Natural killer cell treated with Interleukin-12 subunit alpha and Interleukin-12 subunit beta and Interleukin-15 and Interleukin-18, amount 100 ng/mL, for 72 hours (primary cell): ENCODE results near the gene TCEA2. TPM values are rescaled to one million over a fixed set of nuclear protein-coding genes. Genes with fewer than 3 reads are reported as not detected.

ENCODE experiments used
- ATAC-seq, 2 donors: fragments of 150-1000 bp; cut with Tn5 transposase in 1 of 2; sonication (Bioruptor Pico), chemical (Tn5 transposase) in 1 of 2; 2 replicates each; pipeline ENCODE4 v1.10.0; 2021
- DNase-seq: peaks from one replicate; pipeline ENCODE4 v3.0.0; 2022; ENCODE audit warnings: low spot score
- H3K27ac Mint-ChIP-seq, 2 donors: 1 replicate in 1 of 2; 2 replicates in 1 of 2; pipeline ENCODE4 v1.8.0; 2022; ENCODE audit warnings: mixed read lengths in 2 of 2, mild to moderate bottlenecking in 1 of 2, moderate library complexity in 1 of 2
- H3K27me3 Mint-ChIP-seq, 2 donors: 1 replicate in 1 of 2; 2 replicates in 1 of 2; pipeline ENCODE4 v1.8.0; 2022; ENCODE audit warnings: mixed read lengths in 2 of 2
- H3K36me3 Mint-ChIP-seq: one replicate; pipeline ENCODE4 v1.8.0; 2022; ENCODE audit warnings: mixed read lengths
- H3K4me1 Mint-ChIP-seq, 2 donors: 1 replicate in 1 of 2; 2 replicates in 1 of 2; pipeline ENCODE4 v1.8.0; 2022; ENCODE audit warnings: low read depth in 2 of 2, mixed read lengths in 2 of 2, mild to moderate bottlenecking in 1 of 2
- H3K4me3 Mint-ChIP-seq: one replicate; pipeline ENCODE4 v1.8.0; 2022; ENCODE audit warnings: mixed read lengths
- H3K9me3 Mint-ChIP-seq: 2 replicates; pipeline ENCODE4 v1.8.0; 2022; ENCODE audit warnings: mixed read lengths
- total RNA-seq, 2 donors: library from RNA; stranded (reverse); gene quantifications; one replicate each; pipeline ENCODE4 v1.2.3, GENCODE V29; 2022

TCEA2 gene
- total RNA-seq, 2 donors from 2014 or later: 23.2 to 24.1 TPM

DNA sequence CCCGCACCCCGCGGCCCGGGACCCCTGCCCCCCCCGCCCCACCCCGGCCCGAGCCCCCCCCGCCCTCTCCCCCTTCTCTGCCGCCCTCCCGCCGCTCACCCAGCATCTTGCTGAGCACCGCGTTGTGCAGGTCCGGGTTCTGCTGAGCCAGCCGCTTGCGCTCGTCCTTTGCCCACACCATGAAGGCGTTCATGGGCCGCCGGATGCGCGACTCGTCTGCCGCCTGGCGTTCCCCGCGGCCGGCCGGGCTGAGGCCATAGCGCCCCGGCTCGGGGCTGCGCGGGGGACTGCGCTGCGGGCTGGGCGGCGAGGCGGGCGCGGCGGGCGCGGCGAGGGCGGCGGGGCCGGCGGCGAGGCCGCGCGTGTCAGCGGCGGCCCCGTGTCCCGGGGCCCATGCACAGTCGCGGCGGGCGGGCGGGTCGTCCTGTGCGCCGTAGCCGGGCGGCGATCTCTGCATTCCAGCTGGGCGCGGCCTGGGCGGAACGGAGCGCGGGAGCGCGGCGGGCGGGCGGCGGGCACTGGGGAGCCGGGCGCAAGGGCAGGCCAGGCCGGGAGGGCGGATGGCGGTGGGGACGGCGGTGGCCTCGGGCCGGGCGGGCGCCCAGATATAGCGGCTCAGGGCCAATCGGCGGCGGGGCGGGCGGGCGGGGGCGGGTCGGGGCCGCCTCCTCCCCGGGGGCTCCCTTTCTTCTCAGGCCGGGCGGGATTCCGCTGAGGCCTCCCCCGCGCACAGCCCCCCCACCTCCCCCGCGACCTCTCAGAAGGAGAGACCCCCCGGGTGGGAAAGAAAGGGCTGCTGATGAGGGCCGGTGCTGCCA is 13.7 kb upstream of the TCEA2 start, which contains the start of gene SOX18:
SOX18 (minus strand) TSS at position 580 of the 818 bp plus-strand sequence; CDS start at position 457, 123 bp downstream.
- ATAC-seq: peak; percentile 41 to 55
- H3K4me3 Mint-ChIP-seq: no peak within 1 kb of the TSS
- H3K27ac Mint-ChIP-seq: no peak within 1 kb of the TSS
- H3K9me3 Mint-ChIP-seq: no peaks in the 10 kb centered on the region
- no peak for DNase-seq
- no peaks in the 10 kb centered on the region for H3K36me3 Mint-ChIP-seq
- H3K4me1 Mint-ChIP-seq: no peaks in the 10 kb centered on the region
- H3K27me3 Mint-ChIP-seq: peaks cover 23 to 24% of the 10 kb centered on the region in 2 donors

DNA sequence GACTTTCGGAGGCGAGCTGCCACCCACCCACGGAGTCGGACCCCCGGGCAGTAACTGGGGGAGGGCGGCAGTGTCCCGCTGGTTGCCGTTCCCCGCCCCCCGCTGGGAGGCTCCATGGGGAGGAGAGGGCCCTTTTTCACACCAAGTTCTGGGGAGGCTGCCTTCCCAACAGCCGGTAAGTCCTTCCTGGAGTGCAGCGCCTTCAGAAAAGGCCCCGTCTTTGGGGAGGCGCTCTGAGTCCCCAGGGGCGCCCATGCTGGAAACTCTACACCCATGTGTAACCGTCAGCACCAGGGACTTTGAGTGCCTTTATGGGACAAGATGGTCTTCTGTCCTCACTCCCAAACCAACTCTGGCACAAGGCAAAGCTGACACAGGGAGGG is 13.1 kb upstream of the TCEA2 start:
- Mint-ChIP-seq H3K4me3 (no peak overlapping the region), H3K27ac (no peak overlapping the region), H3K27me3 (peaks cover 23 to 24% of the 10 kb centered on the region in 2 donors), H3K9me3 (no peaks in the 10 kb centered on the region), H3K36me3 (no peaks in the 10 kb centered on the region), H3K4me1 (no peaks in the 10 kb centered on the region)
- ATAC-seq (no peak), DNase-seq (no peak)

DNA sequence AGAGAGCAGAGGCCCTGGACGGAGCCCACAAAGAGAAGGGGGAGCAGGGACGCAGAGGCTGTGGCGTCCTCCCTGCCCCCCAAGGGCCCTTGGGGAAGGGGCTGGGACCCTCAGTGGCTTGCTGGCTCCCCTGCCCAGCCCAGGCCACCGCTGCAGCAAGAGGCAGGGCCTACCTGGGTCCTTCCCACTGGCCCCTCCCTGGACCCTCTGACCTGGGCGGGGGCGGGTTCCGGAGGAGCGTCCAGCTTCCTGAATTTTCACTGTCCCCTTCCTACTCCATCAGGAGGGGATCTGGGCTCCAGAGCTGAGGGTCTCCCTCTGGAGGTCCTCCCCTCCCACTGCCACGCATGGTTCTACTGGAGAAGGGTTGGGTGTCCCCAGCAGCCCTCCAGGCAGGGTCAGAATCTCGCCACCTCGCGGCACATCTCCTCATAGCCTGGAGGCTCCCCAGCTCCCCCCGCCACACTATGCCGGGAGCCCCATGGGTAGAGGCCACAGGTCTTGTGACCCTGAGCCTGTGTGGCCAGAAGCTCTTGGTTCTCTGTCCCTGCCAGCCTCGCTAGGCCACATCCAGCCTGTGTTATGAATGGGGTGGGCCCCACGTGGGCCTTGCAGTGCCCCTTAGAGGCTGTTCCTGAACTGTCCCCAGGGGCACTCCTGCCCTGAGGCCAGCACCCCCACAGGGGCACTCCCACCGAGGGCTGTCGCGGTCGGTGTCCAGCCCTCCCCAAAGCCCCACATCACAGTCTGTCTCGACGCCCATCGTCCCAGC is 12.6 kb upstream of the TCEA2 start:
- no peaks in the 10 kb centered on the region for H3K9me3 Mint-ChIP-seq
- H3K4me1 Mint-ChIP-seq: peaks cover 0 to 3% of the 10 kb centered on the region in 2 donors
- DNase-seq: no peak
- H3K27me3 Mint-ChIP-seq: peaks cover 23 to 24% of the 10 kb centered on the region in 2 donors
- no peak overlapping the region for H3K4me3 Mint-ChIP-seq
- H3K27ac Mint-ChIP-seq: no peak overlapping the region
- no peaks in the 10 kb centered on the region for H3K36me3 Mint-ChIP-seq
- no peak for ATAC-seq

DNA sequence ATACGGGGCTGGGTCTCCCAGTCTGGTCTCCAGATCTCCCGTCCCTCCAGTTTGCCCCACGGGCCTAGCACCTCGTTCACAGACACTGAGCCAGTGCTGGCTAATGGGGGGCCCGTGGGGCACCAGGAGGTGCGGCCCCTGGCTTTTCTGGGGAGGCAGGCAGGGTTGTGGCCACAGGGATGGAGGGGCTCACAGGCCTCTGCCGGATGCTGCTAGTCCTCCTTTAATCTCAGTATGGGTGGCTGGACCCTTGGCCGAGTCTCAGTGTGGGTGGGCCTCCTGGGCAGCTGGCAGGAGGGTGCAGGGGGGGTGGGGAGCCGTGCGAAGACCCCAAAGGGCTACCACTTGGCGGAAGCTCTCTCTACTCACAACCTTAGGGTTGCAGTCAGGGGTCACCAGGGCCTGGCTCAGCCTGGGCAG is 12.0 kb upstream of the TCEA2 start:
- no peaks in the 10 kb centered on the region for H3K36me3 Mint-ChIP-seq
- H3K4me3 Mint-ChIP-seq: no peak overlapping the region
- H3K27me3 Mint-ChIP-seq: peaks cover 18 to 19% of the 10 kb centered on the region in 2 donors
- no peak overlapping the region for H3K27ac Mint-ChIP-seq
- no peaks in the 10 kb centered on the region for H3K9me3 Mint-ChIP-seq
- H3K4me1 Mint-ChIP-seq: peaks cover 0 to 3% of the 10 kb centered on the region in 2 donors
- DNase-seq (no peak), ATAC-seq (no peak)

DNA sequence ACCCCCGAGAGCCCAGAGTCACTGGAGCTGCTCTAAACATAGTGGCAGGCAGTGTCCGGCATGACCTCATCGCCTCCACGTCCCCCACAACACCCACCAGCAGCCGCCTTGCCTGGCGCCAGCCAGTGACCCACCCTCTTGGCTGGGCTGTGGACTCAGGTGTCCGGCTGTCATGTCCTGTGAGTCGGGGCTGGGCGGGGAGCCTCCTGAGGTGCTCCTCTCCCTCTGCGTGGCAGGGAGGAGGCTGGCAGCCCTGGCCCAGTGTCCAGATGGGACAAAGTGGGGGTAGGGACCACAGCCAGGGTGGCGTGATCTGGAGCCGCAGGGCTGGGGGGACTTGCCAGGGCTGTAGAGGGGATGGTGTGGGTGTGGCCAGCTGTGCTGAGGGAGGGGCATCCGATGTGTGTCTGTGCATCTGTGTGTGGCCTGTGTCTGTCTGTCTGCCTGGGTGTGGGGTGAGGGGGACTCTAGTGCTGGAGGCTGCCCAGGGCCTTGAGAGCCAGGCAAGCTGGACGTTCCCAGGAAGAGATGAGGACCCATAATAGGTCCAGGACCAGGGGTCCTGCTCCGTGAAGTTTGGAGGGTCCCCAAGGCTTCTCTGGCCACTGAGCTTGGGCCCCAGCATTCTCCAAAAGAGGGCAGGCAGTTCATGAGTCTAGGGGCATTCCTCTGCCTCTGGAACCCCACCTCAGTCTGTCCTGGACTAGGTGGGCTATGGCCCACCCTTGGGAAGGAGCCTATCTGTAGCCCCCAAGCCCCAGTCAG is 11.3 kb upstream of the TCEA2 start:
- Mint-ChIP-seq H3K36me3 (no peaks in the 10 kb centered on the region), H3K27ac (no peak overlapping the region), H3K4me1 (peaks cover 0 to 3% of the 10 kb centered on the region in 2 donors), H3K4me3 (no peak overlapping the region), H3K27me3 (peaks cover 11 to 13% of the 10 kb centered on the region in 2 donors), H3K9me3 (no peaks in the 10 kb centered on the region)
- ATAC-seq: no peak
- no peak for DNase-seq

DNA sequence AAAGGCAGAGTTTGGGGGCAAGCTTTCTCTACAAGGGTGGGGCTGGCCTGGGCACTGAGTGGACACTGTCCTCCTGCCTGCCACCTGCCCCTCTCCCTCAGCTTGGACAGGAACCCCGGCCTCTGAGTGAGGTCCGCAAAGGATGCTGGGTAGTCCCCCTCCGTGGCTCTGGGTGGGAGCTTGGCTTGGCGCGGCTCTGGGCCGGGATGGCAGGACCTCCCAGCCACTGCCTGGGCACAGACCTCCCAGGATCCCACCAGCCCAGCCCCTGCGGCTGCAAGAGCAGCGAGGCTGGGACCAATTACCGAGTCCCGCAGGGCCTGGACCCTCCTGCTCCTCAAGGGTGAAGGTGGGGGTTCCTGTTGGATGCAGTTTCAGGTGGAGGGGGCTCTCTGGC is 10.7 kb upstream of the TCEA2 start:
- Mint-ChIP-seq H3K36me3 (no peaks in the 10 kb centered on the region), H3K9me3 (no peaks in the 10 kb centered on the region), H3K4me1 (peaks cover 2 to 4% of the 10 kb centered on the region in 2 donors), H3K27me3 (peaks cover 6 to 10% of the 10 kb centered on the region in 2 donors), H3K27ac (no peak overlapping the region), H3K4me3 (no peak overlapping the region)
- DNase-seq: no peak
- no peak for ATAC-seq

DNA sequence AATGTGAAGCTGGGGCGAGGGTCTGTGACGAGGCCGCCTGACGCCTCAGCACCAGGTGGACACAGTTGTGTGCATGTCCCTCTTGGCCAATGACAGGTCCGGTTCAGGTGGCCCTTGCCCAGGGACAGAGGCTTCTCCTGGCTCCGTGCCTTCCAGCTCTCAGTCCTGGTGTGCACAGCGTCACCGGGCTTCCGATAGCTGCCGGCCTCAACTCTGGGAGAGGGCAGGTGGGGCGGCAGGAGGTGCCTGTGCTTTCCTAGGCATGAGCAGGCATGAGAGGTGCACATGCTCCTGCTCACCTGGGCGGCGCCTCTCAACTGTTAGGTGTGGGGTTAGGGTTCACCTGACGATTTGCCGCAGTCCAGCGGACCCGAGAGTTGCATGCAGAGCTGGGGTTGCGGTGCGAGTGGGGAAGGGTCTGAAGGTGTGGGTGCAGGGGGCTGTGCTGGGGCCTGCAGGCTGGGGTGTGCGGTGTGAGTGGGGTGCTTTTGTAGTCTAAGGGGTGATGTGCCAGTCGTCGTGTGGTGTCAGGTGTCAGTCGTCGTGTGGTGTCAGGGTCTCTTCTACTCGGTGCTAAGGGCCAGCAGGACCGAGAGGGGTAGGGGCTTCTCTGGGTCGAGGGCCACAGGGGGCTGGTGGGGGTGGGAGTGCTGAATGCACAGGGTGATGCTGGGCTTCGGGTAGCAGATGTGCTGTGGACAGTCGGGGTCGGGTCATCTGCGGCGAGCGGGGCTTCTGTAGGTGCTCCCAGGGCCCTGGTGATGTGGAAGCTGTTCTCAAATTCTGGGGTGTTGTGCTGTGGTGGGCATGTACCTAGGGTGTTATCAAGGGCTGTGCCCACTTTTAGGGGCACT is 9.8 kb upstream of the TCEA2 start:
- ATAC-seq: no peak
- Mint-ChIP-seq H3K9me3 (no peaks in the 10 kb centered on the region), H3K27ac (no peak overlapping the region), H3K36me3 (no peaks in the 10 kb centered on the region), H3K27me3 (peaks cover 0 to 10% of the 10 kb centered on the region in 2 donors), H3K4me3 (no peak overlapping the region), H3K4me1 (peaks cover 6% of the 10 kb centered on the region in 2 donors)
- no peak for DNase-seq

DNA sequence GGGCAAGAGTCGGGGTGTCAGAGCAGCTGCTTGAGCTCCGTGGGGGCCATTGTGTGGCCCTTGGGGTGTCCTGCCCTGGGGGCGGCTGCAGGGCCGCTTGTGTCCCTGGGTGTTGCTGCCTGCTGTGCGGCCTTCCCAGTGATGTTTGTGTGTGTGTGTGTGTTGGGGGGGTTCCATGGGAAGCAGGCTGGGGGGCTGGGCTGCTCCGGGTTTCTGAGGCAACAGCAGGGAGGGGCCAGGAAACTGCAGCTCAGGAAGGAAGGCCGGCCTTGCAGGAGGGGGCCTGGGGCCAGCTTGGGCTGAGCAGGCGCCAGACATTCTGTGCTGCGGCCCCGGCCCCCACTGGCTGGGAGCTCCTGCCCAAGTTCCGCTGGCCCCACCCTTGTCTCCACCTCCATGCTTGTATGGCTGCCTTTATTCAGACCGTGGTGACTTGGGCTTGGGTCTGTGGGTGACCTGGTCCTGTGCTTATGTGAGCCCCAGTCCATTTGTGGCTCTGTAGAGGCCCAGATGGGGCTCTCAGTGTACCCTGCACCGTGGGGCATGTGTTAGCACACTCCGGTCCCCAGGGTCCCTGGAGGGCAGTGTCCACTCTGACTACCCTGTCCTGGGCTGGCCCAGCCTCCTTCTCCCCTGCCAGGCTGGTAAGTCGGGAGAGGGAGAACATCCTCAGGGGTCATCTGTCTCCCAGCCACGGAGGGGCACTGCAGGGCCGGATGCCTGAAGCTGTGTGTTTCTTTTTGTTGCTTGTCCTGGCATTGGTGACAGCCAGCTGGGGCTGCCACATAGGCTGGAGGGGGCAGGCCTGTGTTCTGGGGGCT is 8.9 kb upstream of the TCEA2 start:
- no peaks in the 10 kb centered on the region for H3K9me3 Mint-ChIP-seq
- H3K4me3 Mint-ChIP-seq: no peak overlapping the region
- H3K27me3 Mint-ChIP-seq: peaks cover 0 to 10% of the 10 kb centered on the region in 2 donors
- H3K36me3 Mint-ChIP-seq: no peaks in the 10 kb centered on the region
- peaks cover 6 to 11% of the 10 kb centered on the region in 2 donors for H3K4me1 Mint-ChIP-seq
- H3K27ac Mint-ChIP-seq: no peak overlapping the region
- ATAC-seq (no peak), DNase-seq (no peak)

DNA sequence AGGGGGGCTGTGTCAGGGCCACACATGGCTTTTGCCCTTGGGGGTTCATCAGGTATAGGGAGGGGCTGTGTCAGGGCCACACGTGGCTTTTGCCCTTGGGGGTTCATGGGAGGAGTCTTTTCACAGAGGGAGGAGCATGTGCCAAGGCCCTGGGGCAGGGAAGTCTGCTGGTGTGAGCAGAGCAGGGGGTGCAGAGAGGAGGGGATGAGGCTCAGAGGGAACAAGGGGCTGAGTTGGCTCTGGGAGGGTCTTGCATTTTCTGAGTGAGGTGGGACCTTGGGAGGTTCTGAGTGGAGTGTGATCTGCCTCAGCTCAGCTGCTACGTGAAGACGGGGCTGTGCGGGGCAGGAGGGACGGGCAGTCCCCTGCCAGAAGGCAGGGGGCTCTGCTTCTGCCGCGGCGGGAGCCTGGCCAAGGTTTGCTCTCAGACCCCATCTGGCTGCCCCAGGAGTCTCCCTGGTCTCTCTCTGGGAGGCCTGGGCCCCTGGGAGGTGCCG is 7.6 kb upstream of the TCEA2 start:
- Mint-ChIP-seq H3K4me3 (no peak overlapping the region), H3K27ac (no peak overlapping the region), H3K27me3 (peaks cover 0 to 10% of the 10 kb centered on the region in 2 donors)

DNA sequence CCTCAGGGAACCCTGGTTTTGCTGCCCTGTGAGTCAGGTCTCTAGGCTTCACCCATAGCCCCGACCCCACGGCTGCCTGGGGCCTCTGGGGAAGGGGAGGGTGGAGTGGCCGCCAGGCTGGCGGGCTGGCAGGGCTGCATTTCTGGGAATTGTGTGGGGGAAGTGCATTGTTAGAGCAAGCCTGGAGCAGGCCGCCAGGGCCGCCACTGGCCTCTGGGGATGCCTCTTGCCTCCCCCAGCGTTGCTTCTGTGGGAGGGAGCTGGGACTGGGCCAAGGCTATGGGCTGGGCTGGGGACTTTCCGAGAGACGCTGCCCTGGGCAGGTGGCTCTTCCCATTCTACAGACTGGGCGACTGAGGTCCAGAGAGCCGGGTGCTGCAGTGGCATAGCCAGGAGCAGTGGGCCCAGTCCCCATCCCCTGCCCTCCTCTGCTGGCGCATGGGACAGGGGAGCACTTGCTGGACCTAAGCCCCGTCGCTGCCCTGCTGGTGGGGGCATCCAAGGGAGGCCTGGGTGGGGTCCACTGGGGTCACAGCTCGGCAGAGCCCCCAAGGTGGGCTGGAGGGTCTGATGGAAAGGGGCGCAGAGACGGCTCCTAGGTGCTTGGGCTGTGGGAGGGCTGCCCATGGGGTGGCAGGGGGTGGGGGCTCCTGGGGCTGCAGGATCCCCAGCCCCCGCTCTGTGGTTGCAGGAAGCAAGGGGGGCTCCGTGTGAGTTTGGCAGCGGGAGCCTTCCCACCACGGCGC is 6.9 kb upstream of the TCEA2 start:
- peaks cover 0 to 7% of the 10 kb centered on the region in 2 donors for H3K27me3 Mint-ChIP-seq
- no peak overlapping the region for H3K27ac Mint-ChIP-seq
- no peaks in the 10 kb centered on the region for H3K36me3 Mint-ChIP-seq
- H3K9me3 Mint-ChIP-seq: no peaks in the 10 kb centered on the region
- no peak for ATAC-seq
- DNase-seq: no peak
- no peak overlapping the region for H3K4me3 Mint-ChIP-seq
- peaks cover 6 to 11% of the 10 kb centered on the region in 2 donors for H3K4me1 Mint-ChIP-seq

More for the DNA sequence above, 7.6 kb upstream of the TCEA2 start:
- Mint-ChIP-seq H3K36me3 (no peaks in the 10 kb centered on the region), H3K9me3 (no peaks in the 10 kb centered on the region), H3K4me1 (peaks cover 6 to 11% of the 10 kb centered on the region in 2 donors)
- DNase-seq (no peak), ATAC-seq (no peak)

DNA sequence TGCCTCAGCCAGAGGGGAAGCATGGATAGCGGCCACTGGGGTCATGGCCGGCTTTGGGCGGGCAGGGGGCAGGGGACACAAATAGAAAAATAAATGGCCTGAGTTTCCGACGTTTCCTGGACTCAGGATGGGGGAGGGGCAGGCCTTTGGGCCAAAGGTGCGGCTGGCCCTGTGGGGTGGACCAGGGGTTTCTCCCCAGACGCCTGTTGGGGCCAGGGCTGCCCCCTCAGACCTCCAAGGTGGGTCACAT is 6.4 kb upstream of the TCEA2 start:
- no peak for DNase-seq
- Mint-ChIP-seq H3K27ac (no peak overlapping the region), H3K4me1 (peaks cover 6 to 11% of the 10 kb centered on the region in 2 donors), H3K9me3 (no peaks in the 10 kb centered on the region), H3K36me3 (no peaks in the 10 kb centered on the region), H3K4me3 (no peak overlapping the region), H3K27me3 (peaks cover 0 to 7% of the 10 kb centered on the region in 2 donors)
- ATAC-seq: no peak
